Neural cell (in vitro differentiated cells): ENCODE data around the gene RGS6. TPM values are rescaled to one million over a fixed set of nuclear protein-coding genes. Genes with fewer than 3 reads are reported as not detected.

ENCODE experiments used
- H2AFZ ChIP-seq: fragments of 200-600, 300-800 bp; sonication (generic), shearing (Covaris generic); 2 replicates; pipeline ENCODE4 v1.6.0; 2014; ENCODE audit warnings: low read depth, mild to moderate bottlenecking, antibody characterized with exemption, low read length, moderate library complexity
- H3F3A ChIP-seq: fragments of 200-600 bp; shearing (Covaris generic); 2 replicates; pipeline ENCODE4 v1.6.1; 2016; ENCODE audit warnings: mild to moderate bottlenecking, moderate library complexity, mixed read lengths, antibody characterized with exemption, low read length; ENCODE audit not compliant: insufficient read depth, poor library complexity, severe bottlenecking
- H3K27ac ChIP-seq: fragments of 200-600, 300-800 bp; sonication (generic), shearing (Covaris generic); 2 replicates; pipeline ENCODE4 v1.5.1; 2014; ENCODE audit warnings: mild to moderate bottlenecking, low read length, moderate library complexity
- H3K27me3 ChIP-seq: fragments of 300-800, 200-600 bp; sonication (generic), shearing (Covaris generic); 2 replicates; pipeline ENCODE4 v1.6.0; 2014; ENCODE audit warnings: mild to moderate bottlenecking, low read depth, low read length, moderate library complexity; ENCODE audit not compliant: insufficient read depth
- H3K36me3 ChIP-seq: fragments of 300-800, 200-600 bp; sonication (generic), shearing (Covaris generic); 2 replicates; pipeline ENCODE4 v1.5.1; 2014; ENCODE audit warnings: mild to moderate bottlenecking, antibody characterized with exemption, low read length, moderate library complexity; ENCODE audit not compliant: insufficient read depth
- H3K4me2 ChIP-seq: fragments of 300-800, 200-600 bp; sonication (generic), shearing (Covaris generic); 2 replicates; pipeline ENCODE4 v1.6.0; 2014; ENCODE audit warnings: mild to moderate bottlenecking, low read length
- H3K4me3 ChIP-seq: fragments of 300-800, 200-600 bp; sonication (generic), shearing (Covaris generic); 2 replicates; pipeline ENCODE4 v1.5.1; 2014; ENCODE audit warnings: mild to moderate bottlenecking, low read length, moderate library complexity
- H3K79me2 ChIP-seq: fragments of 200-600 bp; shearing (Covaris generic); replicated peaks from 2 replicates; pipeline ENCODE4 v1.6.0; 2014; ENCODE audit warnings: mild to moderate bottlenecking, low read length, moderate library complexity; ENCODE audit not compliant: insufficient read depth
- H3K9ac ChIP-seq: fragments of 300-800, 200-600 bp; sonication (generic), shearing (Covaris generic); 2 replicates; pipeline ENCODE4 v1.6.1; 2016; ENCODE audit warnings: mild to moderate bottlenecking, low read length, mixed read lengths
- H3K9me2 ChIP-seq: fragments of 200-600 bp; shearing (Covaris generic); 2 replicates; pipeline ENCODE4 v1.6.1; 2016; ENCODE audit warnings: mild to moderate bottlenecking, low read length, mixed read lengths; ENCODE audit not compliant: insufficient read depth
- H3K9me3 ChIP-seq: fragments of 200-600, 300-800 bp; sonication (generic), shearing (Covaris generic); 2 replicates; pipeline ENCODE4 v1.6.1; 2016; ENCODE audit warnings: mild to moderate bottlenecking, mixed run types, low read length, moderate library complexity, mixed read lengths
- H4K20me1 ChIP-seq: fragments of 200-600 bp; shearing (Covaris generic); 2 replicates; pipeline ENCODE4 v1.6.1; 2016; ENCODE audit warnings: mild to moderate bottlenecking, mixed run types; ENCODE audit not compliant: insufficient read depth
- CTCF ChIP-seq: fragments of 450-650 bp; IDR thresholded peaks from 2 replicates; pipeline ENCODE4 v1.5.1; 2014; ENCODE audit warnings: antibody characterized with exemption, mild to moderate bottlenecking, moderate library complexity; ENCODE audit not compliant: poor library complexity, severe bottlenecking
- EP300 ChIP-seq: fragments of 450-650 bp; conservative IDR thresholded peaks from 2 replicates; pipeline ENCODE4 v1.6.1; 2014; ENCODE audit warnings: antibody characterized with exemption, mild to moderate bottlenecking, moderate library complexity; ENCODE audit not compliant: poor library complexity, severe bottlenecking
- EZH2 ChIP-seq: fragments of 200-600, 300-800 bp; shearing (Covaris generic), sonication (generic); IDR thresholded peaks from 2 replicates; pipeline ENCODE4 v1.6.1; 2014; ENCODE audit warnings: antibody characterized with exemption, low read length, borderline replicate concordance, mild to moderate bottlenecking; ENCODE audit not compliant: insufficient read depth, poor library complexity, severe bottlenecking
- MXI1 ChIP-seq: fragments of 450-650 bp; conservative IDR thresholded peaks from 2 replicates; pipeline ENCODE4 v1.6.1; 2014; ENCODE audit warnings: antibody characterized with exemption, mild to moderate bottlenecking; ENCODE audit not compliant: poor library complexity, severe bottlenecking
- POLR2AphosphoS5 ChIP-seq: IDR thresholded peaks from 2 replicates; pipeline ENCODE4 v1.6.1; 2012
- RAD21 ChIP-seq: fragments of 450-650 bp; conservative IDR thresholded peaks from 2 replicates; pipeline ENCODE4 v1.6.1; 2014; ENCODE audit warnings: antibody characterized with exemption, mild to moderate bottlenecking, moderate library complexity
- REST ChIP-seq: IDR thresholded peaks from 2 replicates; pipeline ENCODE4 v1.6.1; 2012; ENCODE audit warnings: borderline replicate concordance
- SMC3 ChIP-seq: fragments of 450-650 bp; conservative IDR thresholded peaks from 2 replicates; pipeline ENCODE4 v1.6.1; 2014; ENCODE audit warnings: antibody characterized with exemption, mild to moderate bottlenecking, moderate library complexity; ENCODE audit not compliant: poor library complexity
- TAF1 ChIP-seq: IDR thresholded peaks from 2 replicates; pipeline ENCODE4 v1.6.1; 2012; ENCODE audit warnings: low read depth
- polyA plus RNA-seq: library from polyadenylated mRNA; depleted of rRNA; stranded (reverse); fragments of >200 nt; gene quantifications from 2 replicates; pipeline ENCODE4 v1.2.3, GENCODE V29; 2014

The RGS6 gene
- polyA plus RNA-seq, 1 donor from 2014 or later, result 7.3 TPM

- Histone ChIP-seq H3K36me3 (no peaks in the 10 kb centered on the region), H3K9me3 (peaks cover 6% of the 10 kb centered on the region), H4K20me1 (no peaks in the 10 kb centered on the region), H3F3A (no peaks in the 10 kb centered on the region), H3K27ac (no peak overlapping the region), H3K9me2 (no peaks in the 10 kb centered on the region), H2AFZ (no peak overlapping the region), H3K4me2 (no peak overlapping the region), H3K4me3 (no peak overlapping the region), H3K27me3 (no peaks in the 10 kb centered on the region), H3K9ac (no peak overlapping the region), H3K79me2 (no peaks in the 10 kb centered on the region)
- TF ChIP-seq RAD21 (no peak), MXI1 (no peak), REST (no peak), SMC3 (no peak), EP300 (no peak), POLR2AphosphoS5 (no peak), TAF1 (no peak), CTCF (no peak), EZH2 (no peak)
These were observed 589.9 kb downstream of the RGS6 start for GRCh38 chr14:72521968-72522741.

- Histone ChIP-seq H3K4me2 (no peak overlapping the region), H4K20me1 (no peaks in the 10 kb centered on the region), H3K79me2 (no peaks in the 10 kb centered on the region), H3K9me3 (peaks cover 6% of the 10 kb centered on the region), H3K27me3 (no peaks in the 10 kb centered on the region), H3F3A (no peaks in the 10 kb centered on the region), H3K9me2 (no peaks in the 10 kb centered on the region), H2AFZ (no peak overlapping the region), H3K27ac (no peak overlapping the region), H3K9ac (no peak overlapping the region), H3K4me3 (no peak overlapping the region), H3K36me3 (no peaks in the 10 kb centered on the region)
- TF ChIP-seq EZH2 (no peak), EP300 (no peak), REST (no peak), CTCF (no peak), TAF1 (no peak), RAD21 (no peak), MXI1 (no peak), SMC3 (no peak)
These were observed 590.6 kb downstream of the RGS6 start for GRCh38 chr14:72522847-72523246.
